Stimulated activated CD4-positive, alpha-beta T cell treated with anti-CD3 and anti-CD28 coated beads, Interleukin-1b, Interleukin-23, amount 100 ng/mL, for 24 hours (primary cell): ENCODE results near the gene PDE4B.

Experiments
- DNase-seq, 4 experiments: peaks; one replicate each; pipeline ENCODE4 v3.0.0-alpha.2; 2020; ENCODE audit warnings: low read depth in 4 of 4, low spot score in 1 of 4

Gene PDE4B

DNA sequence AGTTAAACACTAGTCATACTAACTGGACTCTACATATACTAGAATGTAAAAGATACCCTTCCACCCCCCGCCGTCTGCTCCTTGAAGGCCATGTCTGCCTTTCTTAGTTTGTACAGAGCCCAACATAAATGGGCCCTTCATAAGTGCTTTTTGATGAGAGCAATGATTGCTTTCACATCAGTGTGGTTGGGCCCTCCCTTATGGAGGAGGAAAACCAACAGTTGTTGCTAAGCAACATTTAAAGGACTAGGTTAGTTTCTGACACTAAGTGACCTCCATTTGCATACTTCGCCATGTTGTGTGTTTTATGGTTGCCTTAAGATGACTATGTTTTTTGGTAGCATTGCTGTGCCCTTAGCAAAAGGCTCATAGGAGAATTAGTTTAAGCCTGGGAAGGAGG lies 559.2 kb downstream of the PDE4B start:
- DNase-seq = no peak

DNA sequence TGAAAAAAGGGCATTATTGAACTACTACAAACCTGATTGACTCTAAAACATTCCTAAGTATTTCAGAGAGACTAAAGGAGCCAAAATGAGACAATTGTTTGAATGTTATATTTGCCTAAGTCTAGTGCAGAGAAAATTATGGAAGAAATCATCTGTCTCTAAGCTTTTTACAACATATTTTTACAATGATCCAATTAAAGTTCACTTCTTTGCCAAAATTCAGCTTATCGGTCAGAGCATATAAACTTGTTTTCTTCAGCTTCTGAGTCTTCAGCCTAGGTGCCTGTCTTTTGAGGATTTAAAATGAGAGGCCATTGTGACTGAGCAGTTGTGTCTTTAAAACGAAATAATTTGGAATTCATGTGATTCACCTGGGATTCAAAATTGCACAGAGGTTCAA lies 560.1 kb downstream of the PDE4B start:
- no peak for DNase-seq

- DNase-seq = no peak
Observed at GRCh38 chr1:66353257-66353656, 560.6 kb downstream of the PDE4B start.

GRCh38 chr1:66354311-66355201 lies 561.9 kb downstream of the PDE4B start:
- no peak for DNase-seq

DNA sequence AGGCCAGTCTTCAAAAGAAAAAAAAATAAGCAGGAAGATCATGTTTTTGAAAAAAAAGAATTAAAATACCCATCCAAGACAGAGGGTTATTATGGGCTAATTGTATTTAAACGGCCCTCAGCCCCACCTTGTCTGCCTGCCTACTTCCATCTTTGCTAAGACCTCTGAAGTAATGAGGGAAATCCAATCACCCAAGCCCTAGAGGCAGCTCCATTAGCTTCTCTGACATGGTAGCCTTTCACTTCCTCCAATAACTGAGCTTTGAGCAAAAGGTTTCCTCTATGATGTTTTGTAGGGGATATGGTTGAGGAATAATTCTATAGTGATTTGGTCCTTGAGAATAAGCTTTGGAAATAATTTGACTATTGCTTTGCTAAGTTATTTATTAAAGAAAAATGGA lies 563.1 kb downstream of the PDE4B start:
- DNase-seq = no peak

- no peak for DNase-seq
Observed at GRCh38 chr1:66356605-66357004, 563.9 kb downstream of the PDE4B start.

DNA sequence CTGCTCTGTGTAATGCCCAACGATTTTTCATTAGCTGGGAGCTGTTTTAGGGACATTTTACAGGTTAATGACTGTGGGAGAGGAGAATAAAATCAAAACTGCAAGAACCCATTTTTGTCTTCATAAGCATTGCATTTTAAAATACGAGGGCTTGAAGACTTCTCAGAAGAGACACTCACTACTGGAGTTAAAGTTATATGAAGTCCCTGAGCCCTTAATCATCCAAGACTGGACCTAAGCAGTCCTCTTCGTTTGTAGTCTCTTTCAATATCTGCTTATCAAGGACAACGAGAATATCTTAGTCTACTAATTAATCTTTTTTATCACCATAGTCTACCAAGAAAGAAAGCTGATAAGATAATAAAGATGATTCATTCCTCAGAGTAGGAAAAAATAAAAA lies 564.3 kb downstream of the PDE4B start:
- no peak for DNase-seq

- DNase-seq = no peak
Observed at GRCh38 chr1:66357478-66358197, 564.9 kb downstream of the PDE4B start.

DNA sequence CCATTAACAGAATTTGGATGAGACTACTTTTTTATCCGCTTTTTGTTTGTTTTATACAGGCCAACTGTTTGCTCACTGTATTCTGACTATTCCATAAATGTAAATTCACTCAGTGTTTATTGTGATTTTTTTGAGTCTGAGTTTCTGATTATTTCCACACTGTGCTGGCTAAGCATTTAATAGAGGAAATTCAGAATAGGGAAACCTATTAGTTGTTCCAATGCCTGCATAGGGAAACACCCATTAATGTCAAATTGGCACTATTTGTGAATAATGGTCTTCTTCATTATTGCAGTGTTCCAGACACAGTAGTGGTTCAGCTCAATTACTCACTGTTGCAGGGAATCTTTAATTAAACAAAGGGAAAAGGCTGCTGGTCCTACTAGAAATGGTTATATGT lies 566.6 kb downstream of the PDE4B start:
- DNase-seq = no peak

DNA sequence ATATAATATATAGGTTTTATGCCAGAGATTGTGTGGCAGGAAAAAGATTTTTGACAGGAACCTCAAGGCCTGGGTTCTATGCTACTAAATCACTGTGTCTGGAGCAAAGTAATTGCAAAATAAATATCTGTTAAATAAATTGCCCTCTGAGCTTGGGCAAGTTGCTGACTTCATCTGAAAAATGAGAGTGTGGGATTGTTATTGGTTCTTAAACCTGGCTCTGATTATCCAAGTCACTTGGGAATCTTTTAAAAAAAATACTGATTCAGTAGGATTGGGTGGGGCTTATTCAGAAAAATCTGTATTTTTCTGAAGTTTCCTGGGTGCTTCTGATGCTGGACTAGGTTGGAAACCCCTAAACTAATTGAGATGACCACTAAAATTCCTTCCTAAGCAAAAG lies 567.1 kb downstream of the PDE4B start:
- no peak for DNase-seq

DNA sequence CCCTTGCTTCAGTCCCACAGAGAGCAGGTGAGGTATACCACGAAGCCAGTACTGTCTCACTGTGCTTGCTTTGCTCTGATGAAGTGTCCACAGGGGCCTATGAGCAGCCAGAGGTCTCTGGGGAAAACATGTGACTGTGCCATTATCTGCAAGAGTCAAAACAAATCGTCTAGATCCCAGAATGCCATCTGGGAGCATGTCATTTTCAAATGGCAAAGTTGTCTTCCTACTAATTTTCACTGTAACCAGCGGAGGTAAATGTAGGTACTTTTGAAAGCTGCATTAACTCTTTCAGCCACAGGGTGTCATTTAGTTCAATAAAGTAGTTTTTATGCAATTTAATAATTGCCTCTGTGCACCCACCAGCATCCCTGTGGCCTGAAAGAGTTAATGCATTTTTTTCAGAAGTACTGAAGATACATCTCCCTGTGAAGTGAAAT lies 567.6 kb downstream of the PDE4B start:
- no peak for DNase-seq

- DNase-seq = no peak
Observed at GRCh38 chr1:66364578-66365391, 572.1 kb downstream of the PDE4B start.

- DNase-seq = no peak
Observed at GRCh38 chr1:66365635-66366034, 572.9 kb downstream of the PDE4B start.

DNA sequence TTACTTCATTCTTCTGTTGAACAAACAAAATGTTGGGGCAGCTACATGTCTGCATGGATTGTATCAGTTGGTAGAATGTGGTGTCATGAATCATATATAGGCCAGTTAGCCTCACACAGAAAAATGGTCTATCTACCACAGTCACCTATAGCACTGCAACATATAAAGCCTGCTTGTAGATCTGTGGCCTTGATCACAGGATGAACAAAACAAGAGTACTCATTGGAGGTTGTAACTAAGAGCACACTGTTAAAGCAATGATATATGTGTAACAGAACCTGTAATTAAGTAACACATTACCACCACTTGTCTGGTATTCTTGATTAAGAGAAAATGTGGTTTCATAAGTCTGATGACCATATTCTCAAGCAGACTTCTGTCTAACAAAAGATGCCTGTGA lies 573.9 kb downstream of the PDE4B start:
- no peak for DNase-seq

- DNase-seq = no peak
Observed at GRCh38 chr1:66367369-66367768, 574.7 kb downstream of the PDE4B start.

DNA sequence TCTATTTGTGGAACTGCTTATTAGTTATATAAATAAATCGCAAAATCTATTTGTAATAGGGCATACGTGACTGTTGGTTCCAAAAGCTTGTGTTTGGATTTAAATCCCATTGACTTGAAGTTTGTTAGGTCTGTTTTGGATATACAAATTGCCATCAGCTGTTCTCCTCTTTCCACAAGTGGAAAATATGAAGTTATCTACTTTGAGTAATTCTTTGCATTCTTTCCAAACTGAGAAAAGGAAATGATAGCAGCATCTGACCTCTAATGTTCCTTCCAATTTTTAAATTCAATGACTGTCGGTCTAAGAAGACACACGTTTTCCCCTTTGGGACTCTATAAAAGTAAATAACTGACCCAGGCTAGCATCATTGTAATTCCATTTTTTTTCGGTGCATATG lies 575.6 kb downstream of the PDE4B start:
- DNase-seq = no peak

DNA sequence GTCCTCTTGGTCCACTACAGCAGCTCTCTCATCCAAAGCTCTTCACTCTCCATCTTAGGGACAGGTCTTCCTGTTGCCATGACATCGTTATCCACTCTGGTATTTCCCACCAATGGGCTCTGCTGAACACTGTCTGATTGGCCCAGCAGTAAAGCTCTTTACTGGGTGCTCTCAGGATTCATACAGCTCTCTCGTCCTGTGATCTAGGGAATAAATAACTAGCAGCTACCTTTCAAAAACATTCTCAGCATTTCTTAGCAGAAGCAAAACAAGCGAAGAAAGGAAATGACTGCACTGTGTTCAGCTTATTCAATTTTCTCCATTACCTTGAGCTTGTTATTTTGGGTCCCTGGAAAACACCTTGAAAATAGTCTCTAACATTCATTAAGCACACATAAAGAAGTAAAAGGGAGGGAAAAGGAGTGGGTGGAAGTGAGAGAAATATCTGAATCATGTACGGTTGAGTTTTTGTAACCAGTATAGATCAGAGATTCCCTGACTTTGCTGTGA lies 577.8 kb downstream of the PDE4B start:
- DNase-seq = no peak

GRCh38 chr1:66371233-66372005 lies 578.7 kb downstream of the PDE4B start:
- no peak for DNase-seq

GRCh38 chr1:66372522-66373101 lies 579.9 kb downstream of the PDE4B start:
- no peak for DNase-seq

DNA sequence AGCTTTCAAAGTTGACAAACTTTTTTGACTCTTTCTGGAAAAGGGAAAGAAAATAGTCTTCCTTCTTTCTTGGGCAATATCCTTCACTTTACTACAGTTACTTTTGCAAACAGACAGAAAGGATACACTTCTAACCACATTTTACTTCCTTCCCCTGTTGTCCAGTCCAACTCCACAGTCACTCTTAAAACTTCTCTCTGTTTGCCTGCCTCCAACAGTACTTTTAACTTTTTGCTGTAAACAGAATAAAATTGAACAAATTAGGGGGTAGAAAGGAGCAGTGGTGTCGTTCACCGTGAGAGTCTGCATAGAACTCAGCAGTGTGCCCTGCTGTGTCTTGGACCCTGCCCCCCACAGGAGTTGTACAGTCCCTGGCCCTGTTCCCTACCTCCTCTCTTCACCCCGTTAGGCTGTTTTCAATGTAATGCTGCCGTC lies 580.5 kb downstream of the PDE4B start:
- no peak for DNase-seq
